HG02870 (cell line): ENCODE measurements around the gene CDC14A.
"Not testable (repeated sequence)": the region's sequence is repeated elsewhere in the genome, so short reads cannot be mapped to it uniquely, and the experiment has no call there.

Experiments used
- ATAC-seq: cut with Tn5 transposase; IDR thresholded peaks from one replicate; pipeline ENCODE4 v1.9.1; 2021; ENCODE audit warnings: mild to moderate bottlenecking, moderate library complexity; ENCODE audit not compliant: unreplicated experiment

CDC14A gene

GRCh38 chr1:100352267-100353070, at the start of gene CDC14A:
Gene CDC14A (plus strand): TSS chr1:100352506. CDS start chr1:100352955, 449 bp downstream.
- ATAC-seq = peak; percentile 53

GRCh38 chr1:100302739-100303138, 49.6 kb upstream of the CDC14A start:
- no peak for ATAC-seq

- no peak for ATAC-seq
Observed at GRCh38 chr1:100304227-100304626, 48.1 kb upstream of the CDC14A start.

GRCh38 chr1:100304921-100305320, 47.4 kb upstream of the CDC14A start:
- no peak for ATAC-seq

GRCh38 chr1:100305954-100306353, 46.4 kb upstream of the CDC14A start:
- no peak for ATAC-seq

- peak; percentile 41 for ATAC-seq
Observed at GRCh38 chr1:100306735-100307313, 45.5 kb upstream of the CDC14A start.

GRCh38 chr1:100308777-100309176, 43.5 kb upstream of the CDC14A start:
- peak; percentile 85 for ATAC-seq

- ATAC-seq = no peak
Observed at GRCh38 chr1:100309863-100310262, 42.4 kb upstream of the CDC14A start.

GRCh38 chr1:100313382-100313781, 38.9 kb upstream of the CDC14A start:
- ATAC-seq = no peak

- ATAC-seq = no peak
Observed at GRCh38 chr1:100316622-100317021, 35.7 kb upstream of the CDC14A start.

GRCh38 chr1:100320311-100321099, 31.8 kb upstream of the CDC14A start:
- no peak for ATAC-seq

- no peak for ATAC-seq
Observed at GRCh38 chr1:100321100-100321493, 31.2 kb upstream of the CDC14A start.

- no peak for ATAC-seq
Observed at GRCh38 chr1:100321506-100321905, 30.8 kb upstream of the CDC14A start.

- peak; percentile 54 for ATAC-seq
Observed at GRCh38 chr1:100322436-100323211, 29.7 kb upstream of the CDC14A start.

GRCh38 chr1:100323419-100324106, 28.7 kb upstream of the CDC14A start:
- no peak for ATAC-seq

GRCh38 chr1:100325415-100326324, 26.6 kb upstream of the CDC14A start:
- ATAC-seq = no peak

GRCh38 chr1:100326325-100326670, 26.0 kb upstream of the CDC14A start:
- not testable (repeated sequence) for ATAC-seq

GRCh38 chr1:100328133-100328532, 24.2 kb upstream of the CDC14A start:
- ATAC-seq = no peak

- ATAC-seq = not testable (repeated sequence)
Observed at GRCh38 chr1:100331146-100331545, 21.2 kb upstream of the CDC14A start.
